Amniotic epithelial cell (primary cell): ENCODE results near the gene ANO6.

Source experiments
- DNase-seq: peaks from one replicate; pipeline ENCODE4 v3.0.0-alpha.2; 2010; ENCODE audit warnings: low read depth

Gene ANO6

GRCh38 chr12:45279931-45280830, 64.3 kb downstream of the ANO6 start:
- no peak for DNase-seq

- DNase-seq: peak; percentile 54
Measured at GRCh38 chr12:45281994-45282393, 66.1 kb downstream of the ANO6 start.

- DNase-seq: no peak
Measured at GRCh38 chr12:45282411-45282810, 66.5 kb downstream of the ANO6 start.

GRCh38 chr12:45284096-45284901, 68.4 kb downstream of the ANO6 start:
- DNase-seq: peak; percentile 92

DNA sequence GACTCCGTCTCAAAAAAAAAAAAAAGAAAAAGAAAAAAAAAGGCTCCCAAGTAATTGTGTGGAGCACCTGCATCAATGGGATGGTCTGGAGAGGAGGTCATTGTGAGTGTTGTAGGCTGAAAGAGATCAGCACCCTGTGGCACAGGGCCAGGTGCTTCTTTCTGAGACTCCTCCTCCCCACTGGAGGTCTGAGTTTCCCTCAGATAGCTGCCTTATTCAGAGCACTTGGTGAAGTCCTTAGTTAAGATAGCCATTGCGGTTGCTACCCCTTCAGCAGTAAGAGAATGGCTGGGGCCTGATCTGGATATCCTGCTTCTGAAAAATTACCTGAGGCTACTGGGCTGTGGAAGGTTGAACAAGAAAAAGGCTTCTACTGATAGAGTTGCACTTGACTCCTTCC, 69.8 kb downstream of the ANO6 start:
- DNase-seq: no peak

- DNase-seq: no peak
Measured at GRCh38 chr12:45286621-45287020, 70.7 kb downstream of the ANO6 start.

DNA sequence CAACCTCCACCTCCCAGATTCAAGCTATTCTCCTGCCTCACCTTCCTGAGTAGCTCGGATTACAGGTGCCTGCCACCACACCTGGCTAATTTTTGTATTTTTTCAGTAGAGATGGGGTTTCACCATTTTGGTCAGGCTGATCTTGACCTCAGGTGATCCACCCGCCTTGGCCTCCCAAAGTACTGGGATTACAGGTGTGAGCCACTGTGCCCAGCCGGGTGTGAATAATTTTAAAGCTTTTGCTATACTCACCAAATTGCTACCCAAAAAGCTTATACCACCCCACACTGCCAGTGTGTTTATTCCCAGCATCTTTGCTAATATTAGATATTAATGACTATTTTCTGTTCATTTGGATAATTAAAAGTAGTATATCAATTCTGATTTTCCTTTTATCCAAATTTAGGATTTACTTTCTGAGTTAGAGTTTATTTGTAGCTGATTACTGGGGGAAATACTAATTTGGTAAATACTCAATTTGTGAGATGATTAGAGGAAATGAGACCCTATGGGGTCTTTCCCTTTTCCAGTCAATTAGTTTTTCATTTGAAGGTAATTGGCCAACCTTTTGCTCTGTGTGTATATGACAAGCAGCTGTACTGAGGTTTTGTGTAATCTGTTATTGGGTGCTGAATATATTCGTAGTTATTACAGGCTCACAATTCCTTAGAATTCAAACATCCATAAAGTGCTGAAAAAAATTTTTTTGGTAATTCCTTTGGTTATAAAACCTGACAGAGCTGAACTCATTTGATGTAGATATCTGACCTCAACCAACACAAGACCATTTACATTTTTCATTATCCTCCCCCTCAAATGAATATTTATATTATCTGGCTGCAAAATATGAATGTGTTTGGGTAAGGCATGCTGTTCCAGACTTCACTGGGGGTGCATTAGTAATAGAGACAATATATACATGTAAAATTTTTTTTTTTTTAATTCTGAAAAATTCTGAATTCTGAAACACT, 73.6 kb downstream of the ANO6 start:
- DNase-seq: peak; percentile 65

DNA sequence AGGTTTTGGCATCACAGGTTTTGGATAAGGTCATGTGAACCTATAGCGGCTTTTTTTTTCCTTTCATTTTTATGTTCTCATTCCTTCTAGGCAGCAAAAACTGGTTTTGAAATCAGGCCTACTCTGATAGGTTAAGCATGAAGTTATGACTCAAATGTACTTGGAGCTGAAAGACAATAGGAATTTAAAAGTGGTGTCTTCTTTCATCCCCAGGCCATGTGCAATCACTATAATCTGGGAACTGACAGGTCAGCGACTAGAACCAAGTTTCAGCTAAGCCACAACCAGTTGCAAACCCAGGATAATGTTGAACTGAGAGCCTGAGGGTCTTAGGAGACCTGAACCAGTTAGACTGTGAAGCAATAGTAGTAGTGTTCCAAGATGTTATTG, 74.3 kb downstream of the ANO6 start:
- peak; percentile 93 for DNase-seq

DNA sequence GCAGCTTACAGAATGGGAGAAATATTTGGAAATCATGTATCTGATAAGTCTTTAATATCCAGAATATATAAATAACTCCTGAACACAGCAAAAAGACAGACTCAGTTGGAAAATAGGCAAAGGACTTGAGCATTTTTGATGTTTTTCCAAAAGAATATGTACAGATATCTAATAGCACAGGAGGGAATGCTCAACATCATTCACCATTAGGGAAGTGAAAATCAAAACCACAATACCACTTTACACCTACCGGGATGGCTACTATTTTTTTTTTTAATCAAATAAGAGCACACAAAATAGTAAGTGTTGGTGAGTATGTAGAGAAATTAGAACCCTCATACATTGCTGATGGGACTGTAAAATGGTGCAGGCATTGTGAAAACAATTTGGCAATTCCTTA, 75.6 kb downstream of the ANO6 start:
- DNase-seq: no peak

GRCh38 chr12:45292486-45293195, 76.7 kb downstream of the ANO6 start:
- no peak for DNase-seq

DNA sequence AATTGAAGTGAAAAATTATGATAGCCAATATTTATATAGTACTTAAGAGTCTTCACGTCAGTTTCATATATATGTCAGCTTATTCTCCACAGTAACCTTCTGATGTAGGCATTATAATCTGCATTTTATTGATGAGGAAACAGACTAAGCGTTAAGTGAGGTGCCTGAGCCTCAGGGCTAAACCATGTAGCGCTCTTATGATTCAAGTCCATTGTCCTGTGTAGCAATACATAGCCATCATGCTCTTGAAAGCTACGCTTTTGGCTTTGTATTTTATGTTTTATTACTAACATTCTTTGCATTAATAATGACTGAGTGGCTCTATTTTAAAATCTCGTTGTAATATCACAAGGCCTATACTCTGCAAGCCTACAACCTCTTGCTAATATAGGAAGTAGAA, 79.0 kb downstream of the ANO6 start:
- no peak for DNase-seq

GRCh38 chr12:45296046-45296586, 80.2 kb downstream of the ANO6 start:
- DNase-seq: peak; percentile 62

- no peak for DNase-seq
Measured at GRCh38 chr12:45298047-45298446, 82.2 kb downstream of the ANO6 start.

DNA sequence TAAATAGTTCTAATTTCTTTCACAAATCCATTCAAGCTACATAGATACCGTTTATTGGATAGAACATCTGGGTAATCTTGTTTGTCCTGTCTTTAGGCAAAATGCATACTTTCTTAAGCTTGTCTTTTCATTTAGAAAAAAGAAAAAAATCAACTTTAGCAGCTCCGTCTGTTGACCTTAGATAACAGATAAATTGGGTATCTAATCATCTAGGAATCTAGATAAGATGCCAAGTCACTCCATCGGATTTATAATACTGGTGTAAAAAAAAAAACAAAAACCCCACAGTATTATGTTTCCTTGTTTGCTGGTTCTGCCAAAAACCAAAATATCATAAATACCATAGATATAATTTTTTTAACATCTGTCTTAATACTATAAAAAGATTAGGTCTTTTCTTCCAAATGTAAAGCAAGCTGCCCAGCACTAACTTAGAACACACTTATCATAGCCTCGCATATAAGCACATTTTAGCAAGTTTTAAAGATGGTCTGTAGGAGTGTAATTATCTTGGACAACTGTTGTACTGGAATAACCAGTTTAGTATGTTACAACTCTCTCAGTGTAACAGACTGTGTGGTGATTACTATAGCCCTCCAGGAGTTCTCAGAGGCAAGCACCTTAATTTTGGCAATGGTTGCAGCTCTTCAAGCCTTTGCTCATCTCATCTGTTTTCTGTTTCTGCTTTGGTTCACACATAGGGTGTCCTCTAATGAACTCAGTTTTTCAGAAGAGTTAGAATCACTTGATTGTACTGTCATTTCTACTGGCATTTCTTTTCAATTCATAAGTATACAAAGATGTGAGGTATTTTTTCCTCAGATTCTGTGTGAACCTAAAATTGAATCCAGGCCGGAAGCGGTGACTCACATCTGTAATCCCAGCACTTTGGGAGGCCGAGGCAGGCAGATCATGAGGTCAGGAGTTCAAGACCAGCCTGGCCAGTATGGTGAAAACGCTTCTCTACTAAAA, 83.1 kb downstream of the ANO6 start:
- peak; percentile 66 for DNase-seq

- no peak for DNase-seq
Measured at GRCh38 chr12:45302621-45303369, 86.9 kb downstream of the ANO6 start.

- no peak for DNase-seq
Measured at GRCh38 chr12:45303945-45304344, 88.0 kb downstream of the ANO6 start.

GRCh38 chr12:45304514-45305178, 88.8 kb downstream of the ANO6 start:
- no peak for DNase-seq

DNA sequence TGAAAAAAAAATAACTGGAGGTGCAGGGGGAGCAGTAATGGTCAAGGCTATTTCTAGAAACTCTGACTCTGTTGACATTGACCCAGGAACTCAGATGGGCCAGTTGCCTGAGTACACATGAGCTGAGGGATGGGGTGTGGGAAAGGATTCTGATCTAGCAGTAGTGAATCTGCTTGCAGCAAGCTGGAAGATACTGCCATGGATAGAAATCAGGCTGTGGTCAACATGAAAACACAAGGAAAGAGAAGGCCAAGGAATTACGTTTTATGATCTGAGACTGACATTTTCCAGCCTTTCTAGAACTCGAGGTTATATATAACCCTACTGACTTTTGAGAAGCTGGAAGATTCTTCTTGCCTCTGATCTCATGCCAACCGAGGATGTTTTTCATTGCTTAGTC, 90.0 kb downstream of the ANO6 start:
- no peak for DNase-seq
